Muscle layer of colon (tissue), 2 donors: ENCODE data around the gene PARS2.

Source experiments
- H3K27ac ChIP-seq: one replicate; pipeline ENCODE4 v1.7.0; 2013; ENCODE audit warnings: low read depth, mild to moderate bottlenecking, low read length, moderate library complexity
- H3K27me3 ChIP-seq, 2 donors: one replicate each; pipeline ENCODE4 v1.7.0; 2013; ENCODE audit warnings: low read length in 2 of 2, mild to moderate bottlenecking in 2 of 2; ENCODE audit not compliant: insufficient read depth in 2 of 2, control insufficient read depth in 1 of 2
- H3K36me3 ChIP-seq: one replicate; pipeline ENCODE4 v1.7.0; 2013; ENCODE audit warnings: mild to moderate bottlenecking, low read length; ENCODE audit not compliant: insufficient read depth
- H3K4me1 ChIP-seq: one replicate; pipeline ENCODE4 v1.7.0; 2013; ENCODE audit warnings: mild to moderate bottlenecking, low read length; ENCODE audit not compliant: insufficient read depth
- H3K4me3 ChIP-seq, 2 donors: one replicate each; pipeline ENCODE4 v1.7.0; 2013; ENCODE audit warnings: low read length in 2 of 2, low read depth in 1 of 2, mild to moderate bottlenecking in 1 of 2, moderate library complexity in 1 of 2
- H3K9ac ChIP-seq: one replicate; pipeline ENCODE4 v1.7.0; 2013; ENCODE audit warnings: low read length
- H3K9me3 ChIP-seq: one replicate; pipeline ENCODE4 v1.7.0; 2013; ENCODE audit warnings: mild to moderate bottlenecking, low read length
- donor health status: abdominal sarcoma.
- donor health status: Adenocarcinoma of cecum.

Gene PARS2

DNA sequence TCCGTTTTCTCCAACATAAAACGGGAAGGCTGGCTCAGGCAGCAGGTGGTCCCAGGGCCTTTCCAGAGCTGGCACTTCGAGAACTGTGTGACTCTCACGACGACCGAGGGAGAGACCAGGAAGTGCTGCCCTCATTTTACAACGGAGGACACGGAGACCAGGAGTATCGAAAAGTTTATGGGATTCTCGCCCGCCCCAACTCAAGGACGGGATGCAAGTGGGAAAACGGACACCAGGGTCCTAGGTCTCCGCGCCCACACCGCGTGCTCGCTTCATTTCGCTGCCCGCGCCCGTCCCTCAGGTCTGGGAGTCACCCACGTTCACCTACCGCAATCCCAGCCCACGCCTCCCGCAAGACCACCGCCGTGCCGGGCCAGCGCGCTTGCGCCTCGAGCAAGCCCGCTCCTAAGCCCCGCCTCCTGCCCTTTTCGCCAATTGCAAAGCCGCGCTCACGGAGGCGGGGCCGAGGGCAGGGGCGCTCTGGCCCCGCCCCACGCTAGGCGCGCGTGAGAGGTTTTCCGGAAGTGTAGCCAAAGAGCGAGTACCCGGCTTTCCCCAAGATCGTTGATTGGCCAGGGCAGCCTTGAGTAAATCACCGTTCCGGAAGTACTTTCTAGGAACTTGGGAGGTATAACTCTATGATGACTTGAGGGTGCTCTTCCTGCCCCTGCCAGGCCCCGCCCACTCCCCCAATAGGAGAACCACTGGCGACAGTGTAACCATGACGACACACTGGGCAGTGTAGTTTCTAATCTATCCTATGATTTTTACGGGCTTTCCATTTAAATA lies at the start of gene PARS2:
Gene PARS2, minus strand, starts transcription at position 391 of the 789 bp plus-strand sequence. CDS start 5,362 bp downstream, outside the sequence.
- H3K27ac ChIP-seq: peak within 1 kb of the TSS; percentile 47
- H3K9me3 ChIP-seq: no peaks in the 10 kb centered on the region
- peaks cover 12% of the 10 kb centered on the region for H3K4me1 ChIP-seq
- H3K36me3 ChIP-seq: no peaks in the 10 kb centered on the region
- no peaks in the 10 kb centered on the region for H3K27me3 ChIP-seq
- H3K9ac ChIP-seq: peak within 1 kb of the TSS; percentile 77
- H3K4me3 ChIP-seq: peak within 1 kb of the TSS; percentile 48 to 98

DNA sequence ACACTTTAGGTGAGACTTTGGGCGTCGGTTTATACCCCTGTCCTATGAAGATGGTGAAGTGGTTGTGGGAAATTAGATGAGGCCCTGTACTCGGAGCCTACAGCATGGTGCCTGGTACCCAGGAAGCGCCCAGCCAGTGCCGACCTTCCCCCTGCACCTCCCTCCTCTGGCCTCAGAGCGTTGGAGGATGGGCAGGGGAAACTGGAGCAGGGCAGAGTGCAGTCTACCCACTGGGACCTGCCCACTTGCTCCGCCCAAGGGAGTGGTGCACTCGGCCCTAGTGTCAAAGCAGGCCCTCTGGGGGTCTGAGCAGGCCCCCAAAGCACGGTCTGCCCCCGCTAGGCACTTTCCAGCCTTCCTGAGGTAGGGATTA lies 49.8 kb upstream of the PARS2 start:
- H3K27me3 ChIP-seq: no peaks in the 10 kb centered on the region
- no peaks in the 10 kb centered on the region for H3K4me1 ChIP-seq
- H3K9me3 ChIP-seq: no peaks in the 10 kb centered on the region
- no peaks in the 10 kb centered on the region for H3K36me3 ChIP-seq
- H3K4me3 ChIP-seq: no peak overlapping the region
- H3K27ac ChIP-seq: no peak overlapping the region
- H3K9ac ChIP-seq: no peak overlapping the region

- Histone ChIP-seq H3K36me3 (no peaks in the 10 kb centered on the region), H3K4me1 (no peaks in the 10 kb centered on the region), H3K4me3 (no peak overlapping the region), H3K27ac (no peak overlapping the region), H3K9me3 (no peaks in the 10 kb centered on the region), H3K9ac (no peak overlapping the region), H3K27me3 (no peaks in the 10 kb centered on the region)
These were observed 49.3 kb upstream of the PARS2 start for GRCh38 chr1:54813485-54814125.

DNA sequence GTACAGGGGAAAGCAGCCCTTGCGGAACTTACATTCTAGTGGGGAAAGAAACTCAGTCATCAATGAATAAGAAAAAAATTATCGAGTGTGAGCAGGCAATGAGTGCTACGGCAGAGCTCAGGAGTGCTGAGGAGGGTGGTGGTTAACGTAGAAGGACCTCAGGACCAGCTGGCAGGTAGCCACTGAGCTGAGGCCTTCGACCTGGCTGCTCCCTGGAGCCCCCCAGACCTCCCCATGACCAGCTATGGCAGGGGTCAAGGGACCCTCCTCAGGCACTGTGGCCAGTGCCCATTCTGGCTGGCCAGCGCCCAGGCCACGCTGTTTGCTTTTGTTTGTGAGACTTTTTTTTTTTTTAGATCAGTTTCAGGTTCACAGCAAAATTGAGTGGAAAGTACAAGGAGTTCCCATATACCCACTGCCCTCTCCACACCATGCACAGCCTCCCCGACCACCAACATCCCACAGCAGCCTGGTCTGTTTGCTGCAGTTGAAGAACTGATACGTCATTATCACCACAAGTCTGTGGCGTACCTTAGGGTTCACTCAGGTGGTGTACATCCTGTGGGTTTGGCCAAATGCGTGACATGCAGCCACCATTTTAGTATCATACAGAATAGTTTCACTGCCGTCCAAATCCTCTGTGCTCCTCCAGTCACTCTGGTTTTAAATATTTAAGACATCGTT lies 48.6 kb upstream of the PARS2 start:
- H3K4me1 ChIP-seq: no peaks in the 10 kb centered on the region
- H3K36me3 ChIP-seq: no peaks in the 10 kb centered on the region
- H3K9ac ChIP-seq: no peak overlapping the region
- no peak overlapping the region for H3K4me3 ChIP-seq
- no peaks in the 10 kb centered on the region for H3K9me3 ChIP-seq
- no peak overlapping the region for H3K27ac ChIP-seq
- no peaks in the 10 kb centered on the region for H3K27me3 ChIP-seq

GRCh38 chr1:54811739-54812655 lies 47.7 kb upstream of the PARS2 start:
- H3K9ac ChIP-seq: no peak overlapping the region
- H3K36me3 ChIP-seq: no peaks in the 10 kb centered on the region
- no peaks in the 10 kb centered on the region for H3K4me1 ChIP-seq
- no peaks in the 10 kb centered on the region for H3K27me3 ChIP-seq
- no peak overlapping the region for H3K4me3 ChIP-seq
- H3K27ac ChIP-seq: no peak overlapping the region
- no peaks in the 10 kb centered on the region for H3K9me3 ChIP-seq

DNA sequence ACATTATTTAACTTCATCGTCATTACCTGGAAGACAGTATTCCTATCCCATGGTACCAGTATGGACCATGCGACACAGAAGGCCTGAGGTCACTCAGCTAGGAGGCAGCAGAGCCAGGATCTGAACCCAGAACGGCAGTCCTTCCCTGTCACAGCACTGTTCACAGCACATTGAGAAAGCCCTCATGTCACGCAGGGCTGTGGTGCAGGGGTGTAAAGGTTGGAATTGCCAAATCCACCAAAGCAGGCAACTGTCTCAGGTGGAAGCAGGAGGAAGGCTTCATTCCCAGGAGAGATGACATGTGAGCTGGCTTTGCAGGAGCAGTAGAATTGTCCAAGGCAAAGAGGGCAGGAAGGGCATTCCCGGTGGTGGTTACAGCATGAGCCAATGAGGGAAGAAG lies 46.7 kb upstream of the PARS2 start:
- Histone ChIP-seq H3K4me1 (no peaks in the 10 kb centered on the region), H3K27me3 (no peaks in the 10 kb centered on the region), H3K4me3 (no peak overlapping the region), H3K9me3 (no peaks in the 10 kb centered on the region), H3K36me3 (no peaks in the 10 kb centered on the region), H3K9ac (no peak overlapping the region), H3K27ac (no peak overlapping the region)

DNA sequence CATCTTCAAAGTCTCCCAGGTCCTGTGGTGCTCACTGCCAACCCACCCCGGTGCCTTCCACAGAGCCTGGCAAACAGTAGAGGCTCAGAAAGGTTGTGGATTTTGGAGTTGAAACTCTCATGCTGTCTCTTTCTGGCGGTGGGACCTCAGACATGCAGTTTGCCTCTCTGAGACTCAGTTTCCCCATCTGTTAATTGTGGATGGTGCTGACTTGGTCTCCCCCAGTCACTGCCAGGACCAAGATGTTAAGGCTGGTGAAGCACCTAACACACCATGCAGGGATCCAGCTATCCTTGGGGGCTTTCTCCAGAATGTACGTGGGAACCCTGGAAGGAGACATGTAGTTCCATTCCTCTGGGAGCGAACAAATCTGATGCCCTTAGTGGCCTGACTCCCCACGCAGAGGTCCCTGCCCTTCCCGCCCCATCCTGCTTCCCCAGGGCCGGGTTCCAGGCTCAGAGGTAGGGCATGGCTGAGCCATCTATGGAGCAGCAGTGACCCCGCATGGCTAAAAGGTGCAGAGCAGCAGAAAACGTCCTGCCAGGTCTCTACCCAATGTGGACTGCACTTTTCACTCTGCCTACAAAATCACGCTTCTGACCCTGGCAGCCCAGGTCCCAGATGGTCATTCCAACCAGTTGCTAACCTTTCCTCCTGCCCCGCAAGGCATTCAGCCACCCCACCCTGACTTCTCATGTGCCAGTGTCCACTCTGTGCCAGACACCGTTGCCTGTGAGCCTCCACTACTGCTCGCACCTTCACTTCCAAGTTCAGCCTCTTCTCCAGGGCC lies 46.0 kb upstream of the PARS2 start:
- Histone ChIP-seq H3K36me3 (no peaks in the 10 kb centered on the region), H3K27me3 (no peaks in the 10 kb centered on the region), H3K9me3 (no peaks in the 10 kb centered on the region), H3K9ac (no peak overlapping the region), H3K4me1 (no peaks in the 10 kb centered on the region), H3K4me3 (no peak overlapping the region), H3K27ac (no peak overlapping the region)

- no peaks in the 10 kb centered on the region for H3K36me3 ChIP-seq
- H3K9ac ChIP-seq: no peak overlapping the region
- H3K4me1 ChIP-seq: no peaks in the 10 kb centered on the region
- H3K9me3 ChIP-seq: no peaks in the 10 kb centered on the region
- no peaks in the 10 kb centered on the region for H3K27me3 ChIP-seq
- no peak overlapping the region for H3K27ac ChIP-seq
- no peak overlapping the region for H3K4me3 ChIP-seq
These were observed 45.3 kb upstream of the PARS2 start for GRCh38 chr1:54809496-54810074.

DNA sequence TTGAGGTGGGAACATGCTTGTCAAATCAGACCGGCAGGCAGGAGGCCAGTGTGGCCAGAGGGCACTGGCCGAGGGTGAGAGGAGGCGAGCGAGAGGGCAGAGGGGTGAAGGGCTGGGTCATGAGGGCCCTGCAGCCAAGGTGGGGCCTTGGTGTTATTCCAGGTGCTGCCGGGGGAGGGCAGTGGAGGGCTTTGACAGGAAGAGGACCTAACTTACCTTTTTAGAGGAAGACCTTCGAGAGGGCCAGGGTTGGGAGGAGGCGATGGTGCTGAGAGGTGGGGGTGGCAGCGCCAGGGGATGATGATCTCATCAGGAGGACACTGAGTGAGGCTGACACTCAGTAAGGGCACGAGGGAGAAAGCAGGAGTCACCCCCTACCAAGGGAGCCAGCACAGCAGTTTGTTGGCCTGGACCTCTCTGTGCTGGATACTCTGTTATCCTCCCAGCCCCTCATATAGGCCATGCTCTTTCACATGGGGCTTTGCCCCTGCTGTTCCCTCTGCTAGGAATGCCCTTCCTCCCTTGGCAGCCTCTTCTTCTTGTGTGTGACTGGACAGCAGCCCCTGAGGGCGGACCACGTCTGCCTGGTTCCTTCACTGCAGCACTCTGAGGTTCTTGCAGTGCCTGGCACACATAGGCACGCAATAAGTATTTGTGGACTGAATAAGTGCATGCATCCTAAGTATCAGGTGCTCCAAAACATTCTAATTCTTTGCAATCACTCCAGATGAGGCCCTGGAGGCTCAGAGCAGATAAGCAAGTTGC lies 44.3 kb upstream of the PARS2 start:
- Histone ChIP-seq H3K27me3 (no peaks in the 10 kb centered on the region), H3K27ac (no peak overlapping the region), H3K4me3 (no peak overlapping the region), H3K36me3 (no peaks in the 10 kb centered on the region), H3K9ac (no peak overlapping the region), H3K9me3 (no peaks in the 10 kb centered on the region), H3K4me1 (no peaks in the 10 kb centered on the region)

GRCh38 chr1:54807756-54808155 lies 43.4 kb upstream of the PARS2 start:
- no peaks in the 10 kb centered on the region for H3K4me1 ChIP-seq
- H3K9ac ChIP-seq: no peak overlapping the region
- no peaks in the 10 kb centered on the region for H3K27me3 ChIP-seq
- H3K36me3 ChIP-seq: no peaks in the 10 kb centered on the region
- H3K27ac ChIP-seq: no peak overlapping the region
- no peaks in the 10 kb centered on the region for H3K9me3 ChIP-seq
- no peak overlapping the region for H3K4me3 ChIP-seq
